ENCODE results near the gene MED13L.

DNA sequence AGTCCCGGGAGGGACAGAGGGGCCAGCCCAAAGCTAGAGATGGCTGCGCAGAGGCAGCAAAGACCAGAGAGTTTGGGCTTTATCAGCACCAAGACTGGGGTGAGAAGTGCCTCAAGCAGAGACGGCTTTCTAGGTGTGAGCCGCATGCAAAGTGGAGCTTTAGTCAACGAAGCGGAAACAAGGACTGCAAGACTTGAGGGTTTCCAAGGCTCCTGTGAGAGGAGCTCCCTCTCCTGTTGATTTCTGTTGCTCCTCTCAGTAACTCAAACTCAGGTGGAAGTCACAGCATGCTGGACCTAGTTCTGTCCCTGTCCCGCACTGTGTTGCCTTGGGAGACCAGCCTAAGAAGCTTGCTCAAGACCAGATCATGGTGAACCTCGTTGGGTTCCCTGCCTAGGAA, 327.8 kb downstream of the MED13L start:
- TF ChIP-seq RFX5 (IDR thresholded peaks at IDR 0.05; ENCODE audit: low read length), result no peak
- no peak for TF ChIP-seq USF2 (IDR thresholded peaks at IDR 0.05; ENCODE audit: borderline replicate concordance, low read depth, low read length)
- no peak for TF ChIP-seq MAX (IDR thresholded peaks at IDR 0.05; ENCODE audit: low read depth)
- TF ChIP-seq CTCF (IDR thresholded peaks at IDR 0.05), result no peak
- TF ChIP-seq POLR2AphosphoS5 (IDR thresholded peaks at IDR 0.05; ENCODE audit: low read depth, low read length), result no peak
- TF ChIP-seq TAF1 (IDR thresholded peaks at IDR 0.05; ENCODE audit: borderline replicate concordance, low read depth, low read length), result no peak
- TF ChIP-seq EP300 (IDR thresholded peaks at IDR 0.05; ENCODE audit: borderline replicate concordance in 1 of 2, low read depth in 1 of 2, low read length in 1 of 2), result no peak
- TF ChIP-seq, protein P1, sequence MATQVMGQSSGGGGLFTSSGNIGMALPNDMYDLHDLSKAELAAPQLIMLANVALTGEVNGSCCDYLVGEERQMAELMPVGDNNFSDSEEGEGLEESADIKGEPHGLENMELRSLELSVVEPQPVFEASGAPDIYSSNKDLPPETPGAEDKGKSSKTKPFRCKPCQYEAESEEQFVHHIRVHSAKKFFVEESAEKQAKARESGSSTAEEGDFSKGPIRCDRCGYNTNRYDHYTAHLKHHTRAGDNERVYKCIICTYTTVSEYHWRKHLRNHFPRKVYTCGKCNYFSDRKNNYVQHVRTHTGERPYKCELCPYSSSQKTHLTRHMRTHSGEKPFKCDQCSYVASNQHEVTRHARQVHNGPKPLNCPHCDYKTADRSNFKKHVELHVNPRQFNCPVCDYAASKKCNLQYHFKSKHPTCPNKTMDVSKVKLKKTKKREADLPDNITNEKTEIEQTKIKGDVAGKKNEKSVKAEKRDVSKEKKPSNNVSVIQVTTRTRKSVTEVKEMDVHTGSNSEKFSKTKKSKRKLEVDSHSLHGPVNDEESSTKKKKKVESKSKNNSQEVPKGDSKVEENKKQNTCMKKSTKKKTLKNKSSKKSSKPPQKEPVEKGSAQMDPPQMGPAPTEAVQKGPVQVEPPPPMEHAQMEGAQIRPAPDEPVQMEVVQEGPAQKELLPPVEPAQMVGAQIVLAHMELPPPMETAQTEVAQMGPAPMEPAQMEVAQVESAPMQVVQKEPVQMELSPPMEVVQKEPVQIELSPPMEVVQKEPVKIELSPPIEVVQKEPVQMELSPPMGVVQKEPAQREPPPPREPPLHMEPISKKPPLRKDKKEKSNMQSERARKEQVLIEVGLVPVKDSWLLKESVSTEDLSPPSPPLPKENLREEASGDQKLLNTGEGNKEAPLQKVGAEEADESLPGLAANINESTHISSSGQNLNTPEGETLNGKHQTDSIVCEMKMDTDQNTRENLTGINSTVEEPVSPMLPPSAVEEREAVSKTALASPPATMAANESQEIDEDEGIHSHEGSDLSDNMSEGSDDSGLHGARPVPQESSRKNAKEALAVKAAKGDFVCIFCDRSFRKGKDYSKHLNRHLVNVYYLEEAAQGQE (IDR thresholded peaks at IDR 0.05; ENCODE audit: low read depth, low read length), result no peak
- no peak for TF ChIP-seq GATA2 (CRISPR knock-in tag; IDR thresholded peaks at IDR 0.05)
- TF ChIP-seq EZH2phosphoT487 (IDR thresholded peaks at IDR 0.05; ENCODE audit: borderline replicate concordance, low read depth), result no peak
- TF ChIP-seq TCF12 (IDR thresholded peaks at IDR 0.05), result no peak
- no peak for TF ChIP-seq MEF2A (IDR thresholded peaks at IDR 0.05; ENCODE audit: borderline replicate concordance, low read depth)
- TF ChIP-seq, protein P2, sequence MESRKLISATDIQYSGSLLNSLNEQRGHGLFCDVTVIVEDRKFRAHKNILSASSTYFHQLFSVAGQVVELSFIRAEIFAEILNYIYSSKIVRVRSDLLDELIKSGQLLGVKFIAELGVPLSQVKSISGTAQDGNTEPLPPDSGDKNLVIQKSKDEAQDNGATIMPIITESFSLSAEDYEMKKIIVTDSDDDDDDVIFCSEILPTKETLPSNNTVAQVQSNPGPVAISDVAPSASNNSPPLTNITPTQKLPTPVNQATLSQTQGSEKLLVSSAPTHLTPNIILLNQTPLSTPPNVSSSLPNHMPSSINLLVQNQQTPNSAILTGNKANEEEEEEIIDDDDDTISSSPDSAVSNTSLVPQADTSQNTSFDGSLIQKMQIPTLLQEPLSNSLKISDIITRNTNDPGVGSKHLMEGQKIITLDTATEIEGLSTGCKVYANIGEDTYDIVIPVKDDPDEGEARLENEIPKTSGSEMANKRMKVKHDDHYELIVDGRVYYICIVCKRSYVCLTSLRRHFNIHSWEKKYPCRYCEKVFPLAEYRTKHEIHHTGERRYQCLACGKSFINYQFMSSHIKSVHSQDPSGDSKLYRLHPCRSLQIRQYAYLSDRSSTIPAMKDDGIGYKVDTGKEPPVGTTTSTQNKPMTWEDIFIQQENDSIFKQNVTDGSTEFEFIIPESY (IDR thresholded peaks at IDR 0.05; ENCODE audit: borderline replicate concordance, low read depth), result no peak

Measured in SK-N-SH (cell line).